ENCODE results near the gene ETS1.
A peak's percentile ranks its signal among the peaks of the same experiment; 100 is the strongest.

The ETS1 gene

DNA sequence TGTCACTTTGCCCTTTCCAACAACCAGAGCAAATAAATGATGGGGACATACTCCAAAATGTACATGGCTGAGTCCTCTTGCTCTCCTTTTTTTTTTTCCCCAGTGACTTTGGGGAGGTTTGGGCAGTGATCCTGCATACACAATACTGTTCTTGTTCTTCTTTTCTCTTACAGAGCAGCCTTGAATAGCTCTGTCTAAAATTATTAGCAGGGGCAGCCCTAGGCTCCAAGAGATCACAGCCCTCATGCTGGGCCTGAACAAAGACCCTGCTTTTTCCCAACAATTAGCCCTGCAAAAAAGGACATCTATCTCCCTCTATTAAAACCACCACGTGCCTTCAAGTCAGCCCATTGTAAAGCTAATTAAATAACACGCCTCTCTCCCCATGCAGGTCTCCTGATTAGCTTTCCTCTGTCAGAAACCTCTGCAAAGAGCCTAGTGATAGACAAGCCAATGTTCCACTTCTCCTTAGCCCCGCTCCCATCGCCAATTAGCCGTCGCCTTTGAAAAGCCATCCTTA is 54.7 kb downstream of the ETS1 start:
- H3K27ac Mint-ChIP-seq, result no peak overlapping the region
- no peak overlapping the region for H3K4me3 Mint-ChIP-seq
- no peaks in the 10 kb centered on the region for H3K36me3 Mint-ChIP-seq (ENCODE audit: low read depth)
- H3K4me1 Mint-ChIP-seq (ENCODE audit: low read depth), result peaks cover 57% of the 10 kb centered on the region
- H3K9me3 Mint-ChIP-seq, result no peaks in the 10 kb centered on the region
- H3K27me3 Mint-ChIP-seq, result no peaks in the 10 kb centered on the region

- Mint-ChIP-seq H3K4me3 (no peak overlapping the region), H3K27me3 (no peaks in the 10 kb centered on the region), H3K9me3 (no peaks in the 10 kb centered on the region), H3K4me1 (ENCODE audit: low read depth) (peaks cover 62% of the 10 kb centered on the region), H3K27ac (no peak overlapping the region), H3K36me3 (ENCODE audit: low read depth) (no peaks in the 10 kb centered on the region)
These were observed 55.3 kb downstream of the ETS1 start for GRCh38 chr11:128532016-128532571.

DNA sequence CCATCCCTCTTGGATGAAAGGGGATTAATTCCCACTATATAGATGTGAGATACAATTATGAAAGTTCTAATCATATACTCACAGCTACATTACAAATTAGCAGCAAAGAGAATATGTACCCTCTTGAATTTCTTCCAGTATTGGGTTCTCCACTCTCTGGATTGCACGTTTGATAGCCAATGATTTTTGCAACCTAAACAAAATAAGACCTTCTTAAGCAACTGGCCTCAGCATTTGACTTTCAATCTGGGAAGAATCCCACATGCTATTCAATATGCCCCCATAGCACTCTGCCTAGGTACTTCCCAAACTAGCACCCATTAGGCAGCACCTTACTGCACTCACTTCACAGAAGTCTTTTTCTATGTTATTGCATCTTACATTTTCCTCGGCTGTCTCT is 55.8 kb downstream of the ETS1 start:
- Mint-ChIP-seq H3K9me3 (no peaks in the 10 kb centered on the region), H3K36me3 (ENCODE audit: low read depth) (no peaks in the 10 kb centered on the region), H3K4me1 (ENCODE audit: low read depth) (peaks cover 67% of the 10 kb centered on the region), H3K4me3 (no peak overlapping the region), H3K27ac (no peak overlapping the region), H3K27me3 (no peaks in the 10 kb centered on the region)

DNA sequence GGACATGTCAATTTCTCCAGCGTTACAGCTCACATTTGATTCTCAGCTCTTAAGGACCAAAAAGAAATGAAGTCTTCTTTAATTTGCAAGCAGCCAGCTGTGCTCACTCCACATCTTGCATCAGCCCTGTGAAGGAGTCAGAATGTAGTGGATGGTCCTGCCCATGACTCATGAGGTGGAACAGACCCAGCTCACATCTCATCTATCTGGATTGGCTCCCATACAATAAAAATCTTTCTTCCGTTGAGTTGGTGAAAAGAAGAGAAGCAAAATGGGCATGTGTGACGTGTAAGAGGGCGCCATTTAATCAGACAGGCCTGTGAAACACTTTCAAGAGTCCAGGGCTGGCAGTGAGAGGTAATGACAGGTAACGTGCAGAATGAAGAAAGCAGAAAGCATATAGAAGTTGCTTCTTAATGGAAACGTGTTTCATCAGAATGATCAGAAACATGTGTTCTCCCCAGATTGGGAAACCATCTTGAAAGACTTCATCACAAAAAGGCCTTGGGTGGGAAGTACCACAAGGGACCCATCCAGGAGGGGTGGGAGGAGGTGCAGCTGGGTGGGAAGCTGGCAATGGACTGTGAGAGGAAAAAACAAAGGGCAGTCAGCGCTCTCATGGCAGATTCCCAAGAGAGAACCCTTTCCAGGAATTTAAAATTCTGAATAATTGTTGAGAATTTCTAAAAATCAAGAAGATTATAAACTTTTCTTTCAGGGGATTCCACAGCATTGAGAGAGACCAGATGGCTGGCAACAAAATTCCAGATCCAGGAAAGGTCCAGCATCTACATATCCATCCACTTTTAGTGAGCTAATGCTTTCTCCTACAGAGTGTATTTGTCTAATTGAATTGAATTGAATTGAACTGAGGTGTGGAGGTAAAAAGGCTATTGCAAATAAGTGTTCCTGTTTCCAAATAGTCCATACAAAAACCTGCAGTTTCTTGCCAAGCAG is 57.0 kb downstream of the ETS1 start:
- Mint-ChIP-seq H3K4me3 (no peak overlapping the region), H3K36me3 (ENCODE audit: low read depth) (no peaks in the 10 kb centered on the region), H3K4me1 (ENCODE audit: low read depth) (peaks cover 71% of the 10 kb centered on the region), H3K27me3 (no peaks in the 10 kb centered on the region), H3K9me3 (no peaks in the 10 kb centered on the region), H3K27ac (peak overlapping the region; percentile 3)

GRCh38 chr11:128528294-128528693 is 59.1 kb downstream of the ETS1 start:
- Mint-ChIP-seq H3K36me3 (ENCODE audit: low read depth) (no peaks in the 10 kb centered on the region), H3K4me3 (peak overlapping the region; percentile 40), H3K4me1 (ENCODE audit: low read depth) (peaks cover 74% of the 10 kb centered on the region), H3K27me3 (no peaks in the 10 kb centered on the region), H3K9me3 (no peaks in the 10 kb centered on the region), H3K27ac (peak overlapping the region; percentile 79)

- Mint-ChIP-seq H3K4me1 (ENCODE audit: low read depth) (peaks cover 79% of the 10 kb centered on the region), H3K4me3 (no peak overlapping the region), H3K36me3 (ENCODE audit: low read depth) (no peaks in the 10 kb centered on the region), H3K27ac (peak overlapping the region; percentile 94), H3K9me3 (no peaks in the 10 kb centered on the region), H3K27me3 (no peaks in the 10 kb centered on the region)
These were observed 60.3 kb downstream of the ETS1 start for GRCh38 chr11:128527046-128527445.

GRCh38 chr11:128525411-128526243 is 61.7 kb downstream of the ETS1 start:
- H3K9me3 Mint-ChIP-seq, result no peaks in the 10 kb centered on the region
- peak overlapping the region; percentile 94 for H3K27ac Mint-ChIP-seq
- peak overlapping the region; percentile 62 for H3K4me3 Mint-ChIP-seq
- H3K4me1 Mint-ChIP-seq (ENCODE audit: low read depth), result peaks cover 79% of the 10 kb centered on the region
- no peaks in the 10 kb centered on the region for H3K27me3 Mint-ChIP-seq
- H3K36me3 Mint-ChIP-seq (ENCODE audit: low read depth), result peaks cover 9% of the 10 kb centered on the region

GRCh38 chr11:128524172-128524571 is 63.2 kb downstream of the ETS1 start:
- Mint-ChIP-seq H3K27me3 (no peaks in the 10 kb centered on the region), H3K4me1 (ENCODE audit: low read depth) (peaks cover 68% of the 10 kb centered on the region), H3K9me3 (no peaks in the 10 kb centered on the region), H3K27ac (peak overlapping the region; percentile 95), H3K4me3 (peak overlapping the region; percentile 94), H3K36me3 (ENCODE audit: low read depth) (peaks cover 23% of the 10 kb centered on the region)

DNA sequence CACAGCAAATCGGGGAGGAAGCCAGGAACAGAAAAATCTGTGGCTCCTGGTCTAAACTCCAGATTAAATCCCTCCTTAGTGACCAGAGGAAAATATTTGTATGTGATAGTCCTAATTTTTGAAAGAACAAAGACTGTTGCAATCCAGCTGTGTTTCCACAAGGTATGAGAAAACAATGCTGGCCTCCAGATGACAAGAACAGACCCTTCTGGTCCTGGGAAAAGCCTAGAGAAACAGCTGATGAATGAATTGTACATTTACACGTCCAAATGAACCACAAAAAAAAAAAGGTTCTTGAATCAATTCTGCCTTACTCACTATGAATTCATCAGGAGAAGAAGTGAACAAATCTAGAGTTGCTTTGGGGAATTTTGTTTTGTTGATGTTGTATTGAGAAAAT is 63.7 kb downstream of the ETS1 start:
- no peaks in the 10 kb centered on the region for H3K9me3 Mint-ChIP-seq
- peak overlapping the region; percentile 95 for H3K27ac Mint-ChIP-seq
- H3K27me3 Mint-ChIP-seq, result no peaks in the 10 kb centered on the region
- H3K36me3 Mint-ChIP-seq (ENCODE audit: low read depth), result peaks cover 28% of the 10 kb centered on the region
- peak overlapping the region; percentile 94 for H3K4me3 Mint-ChIP-seq
- peaks cover 62% of the 10 kb centered on the region for H3K4me1 Mint-ChIP-seq (ENCODE audit: low read depth)

DNA sequence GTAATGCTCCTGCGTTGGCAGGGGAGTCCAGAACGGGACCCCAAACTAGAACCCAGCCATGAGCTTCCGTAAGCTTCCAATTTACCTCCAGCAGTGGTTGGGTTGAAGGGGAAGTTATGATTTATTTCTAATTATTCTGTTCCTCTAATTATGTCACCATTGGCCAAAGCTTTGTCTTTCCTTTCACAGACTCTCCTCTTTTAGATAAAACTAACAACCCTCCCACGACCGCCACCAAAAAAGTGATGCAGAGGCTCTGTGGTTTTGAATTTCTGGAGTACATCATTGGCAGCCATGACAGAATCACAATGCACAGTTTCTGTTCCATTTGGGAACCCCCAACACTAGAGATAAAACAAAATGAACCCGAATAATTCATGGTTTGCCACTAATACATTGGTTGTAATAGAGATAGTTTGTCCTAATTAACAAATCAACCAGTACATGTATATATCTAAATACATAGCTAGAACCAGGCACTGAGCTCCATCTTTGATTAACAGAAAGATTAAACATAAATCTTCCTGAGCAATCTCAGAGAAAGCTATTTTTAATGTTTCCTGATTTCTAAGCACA is 64.3 kb downstream of the ETS1 start:
- peaks cover 60% of the 10 kb centered on the region for H3K4me1 Mint-ChIP-seq (ENCODE audit: low read depth)
- peak overlapping the region; percentile 94 for H3K4me3 Mint-ChIP-seq
- H3K36me3 Mint-ChIP-seq (ENCODE audit: low read depth), result peaks cover 34% of the 10 kb centered on the region
- no peaks in the 10 kb centered on the region for H3K27me3 Mint-ChIP-seq
- peak overlapping the region; percentile 95 for H3K27ac Mint-ChIP-seq
- no peaks in the 10 kb centered on the region for H3K9me3 Mint-ChIP-seq

DNA sequence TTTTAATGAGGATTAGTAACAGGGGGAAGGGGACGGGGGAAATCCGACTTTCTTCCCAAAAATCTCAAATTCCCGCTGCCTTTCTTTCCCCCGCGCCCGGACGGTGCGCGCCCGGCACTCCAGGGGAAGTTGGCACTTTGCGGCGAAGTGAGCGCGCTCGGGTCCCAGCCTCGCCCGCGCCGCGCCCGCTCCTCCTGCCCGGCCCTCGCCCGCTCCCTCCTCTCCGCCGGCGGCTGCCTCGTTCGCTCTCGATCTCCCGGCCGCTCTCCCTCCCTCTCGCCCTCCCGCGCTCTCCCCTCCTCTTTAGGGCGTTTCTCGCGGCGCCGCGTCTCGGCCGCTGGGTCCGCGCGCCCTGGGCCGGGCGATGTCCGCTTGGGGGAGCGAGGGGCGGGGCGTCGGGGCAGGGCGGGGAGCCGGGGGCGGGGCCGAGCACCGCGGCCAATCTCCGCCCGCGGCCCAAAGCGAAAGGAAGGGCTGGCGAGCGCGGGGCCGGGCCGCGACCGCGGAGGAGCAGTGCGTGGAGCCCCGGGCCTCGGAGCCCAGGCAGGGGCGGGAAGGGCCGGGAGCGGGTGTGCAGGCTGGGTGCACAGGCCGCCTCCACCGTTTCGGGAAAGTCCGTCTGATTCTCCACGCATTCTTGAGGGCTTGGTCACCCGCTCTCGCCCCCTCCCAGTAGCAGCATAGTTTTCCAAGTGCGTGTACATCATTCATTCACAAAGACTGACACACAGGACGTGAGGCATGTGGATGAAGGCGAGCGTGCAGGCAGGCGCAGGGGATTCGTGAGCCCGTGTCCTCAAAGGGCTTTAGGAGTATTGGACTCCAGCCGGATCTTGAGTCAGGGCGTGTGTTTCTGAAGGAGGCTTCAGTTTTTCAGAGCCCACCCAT is 65.1 kb downstream of the ETS1 start:
- H3K4me3 Mint-ChIP-seq, result peak overlapping the region; percentile 94
- no peaks in the 10 kb centered on the region for H3K27me3 Mint-ChIP-seq
- H3K27ac Mint-ChIP-seq, result peak overlapping the region; percentile 95
- peaks cover 41% of the 10 kb centered on the region for H3K36me3 Mint-ChIP-seq (ENCODE audit: low read depth)
- no peaks in the 10 kb centered on the region for H3K9me3 Mint-ChIP-seq
- peaks cover 60% of the 10 kb centered on the region for H3K4me1 Mint-ChIP-seq (ENCODE audit: low read depth)

DNA sequence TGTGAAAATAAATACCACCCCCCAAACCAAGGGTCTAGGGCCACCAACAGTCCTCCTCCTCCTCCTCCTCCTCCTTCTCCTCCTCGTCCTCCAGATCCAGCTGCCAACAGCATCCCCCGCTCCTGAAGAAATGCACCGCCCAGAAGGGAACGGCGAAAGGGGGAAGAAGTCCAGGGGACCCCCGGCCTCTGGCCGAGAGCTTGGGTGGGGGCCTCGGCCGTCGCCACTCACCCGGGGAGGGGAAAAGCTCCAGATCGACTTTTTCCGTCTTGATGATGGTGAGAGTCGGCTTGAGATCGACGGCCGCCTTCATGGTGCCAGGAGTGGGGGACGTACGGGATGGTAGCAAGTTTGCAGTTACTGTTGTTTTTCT is 65.7 kb downstream of the ETS1 start:
- peak overlapping the region; percentile 94 for H3K4me3 Mint-ChIP-seq
- peaks cover 48% of the 10 kb centered on the region for H3K36me3 Mint-ChIP-seq (ENCODE audit: low read depth)
- peak overlapping the region; percentile 92 for H3K27ac Mint-ChIP-seq
- no peaks in the 10 kb centered on the region for H3K9me3 Mint-ChIP-seq
- no peaks in the 10 kb centered on the region for H3K27me3 Mint-ChIP-seq
- H3K4me1 Mint-ChIP-seq (ENCODE audit: low read depth), result peaks cover 60% of the 10 kb centered on the region

DNA sequence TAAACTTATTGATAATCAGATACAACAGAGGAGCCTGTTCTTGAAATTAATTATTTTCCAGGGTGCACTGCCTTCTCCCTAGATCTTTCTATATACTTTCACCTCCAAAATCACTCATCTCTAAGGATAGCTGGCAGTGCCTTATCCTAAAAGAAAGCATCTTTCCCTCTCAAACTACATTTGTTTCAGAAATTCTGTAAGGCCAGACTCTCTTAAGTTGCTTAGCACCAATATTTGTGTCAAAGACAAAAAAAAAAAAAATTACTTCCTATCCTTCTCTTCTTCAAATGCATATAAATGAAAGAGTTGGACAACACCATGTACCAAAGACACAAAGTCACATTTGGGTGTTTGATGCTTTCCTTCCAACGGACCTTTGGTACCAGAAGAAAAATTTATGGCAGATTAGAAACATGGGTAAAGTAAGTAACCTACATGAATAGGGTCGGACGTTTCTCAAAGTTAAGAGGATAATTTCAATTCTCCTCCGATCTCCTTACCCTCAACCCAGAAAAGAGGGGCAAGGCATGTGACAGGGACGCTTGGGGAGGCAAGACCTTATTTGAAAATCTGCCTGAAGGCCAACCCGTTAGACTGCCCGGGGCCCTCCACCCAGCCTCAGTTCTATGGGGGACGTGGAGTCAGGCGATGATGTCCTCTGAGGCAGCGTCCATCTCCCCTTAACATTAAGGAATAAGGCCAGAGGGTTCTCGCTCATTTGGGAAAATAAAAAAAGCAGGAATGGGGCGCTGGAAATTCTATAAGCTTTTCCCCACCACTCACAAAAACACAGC is 66.3 kb downstream of the ETS1 start:
- Mint-ChIP-seq H3K27me3 (no peaks in the 10 kb centered on the region), H3K27ac (peak overlapping the region; percentile 92), H3K9me3 (no peaks in the 10 kb centered on the region), H3K4me3 (peak overlapping the region; percentile 94), H3K36me3 (ENCODE audit: low read depth) (peaks cover 53% of the 10 kb centered on the region), H3K4me1 (ENCODE audit: low read depth) (peaks cover 60% of the 10 kb centered on the region)
